ENCODE measurements around the gene ING2.

DNA sequence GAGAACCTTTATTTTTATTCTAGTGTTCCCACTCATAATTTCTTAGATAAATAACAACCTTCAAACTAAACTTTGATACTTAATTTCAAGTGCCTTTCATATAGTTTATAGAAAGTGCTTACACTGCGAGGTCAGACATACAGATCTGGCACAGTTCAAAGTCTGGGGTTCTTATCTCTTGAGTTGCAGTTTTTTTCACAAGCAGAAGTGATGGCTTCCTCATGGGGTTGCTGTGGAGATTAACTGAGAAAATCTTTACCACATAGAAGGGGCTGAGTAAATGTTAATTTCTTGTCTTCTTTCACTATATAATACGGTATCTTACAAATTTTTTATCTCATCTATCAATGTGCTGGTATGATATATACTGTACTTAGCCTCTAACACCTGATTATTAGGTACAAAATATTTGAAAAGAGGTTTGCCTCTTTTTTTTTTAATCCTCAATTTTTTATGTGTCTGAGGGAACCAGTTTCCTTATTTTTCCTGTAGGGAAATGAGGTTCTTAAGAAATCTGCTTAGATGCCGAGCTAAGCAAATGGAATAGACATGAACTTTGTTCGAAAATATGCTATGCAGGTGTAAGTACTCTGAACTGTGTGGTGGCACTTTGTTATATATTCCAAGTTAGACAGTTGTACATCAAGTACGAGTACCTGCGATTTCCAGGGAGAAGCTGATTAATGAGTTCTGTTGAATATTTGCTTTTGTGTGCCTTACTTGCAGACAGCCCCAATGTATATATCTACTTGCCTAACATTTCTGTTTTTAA is 3.3 kb downstream of the ING2 start:
- TF ChIP-seq EZH2 (optimal IDR thresholded peaks at IDR 0.05; ENCODE audit: low read depth, low read length) (no peak), EZH2phosphoT487 (IDR thresholded peaks at IDR 0.05; ENCODE audit: low read length) (no peak)
- TF ChIP-seq, protein P1, sequence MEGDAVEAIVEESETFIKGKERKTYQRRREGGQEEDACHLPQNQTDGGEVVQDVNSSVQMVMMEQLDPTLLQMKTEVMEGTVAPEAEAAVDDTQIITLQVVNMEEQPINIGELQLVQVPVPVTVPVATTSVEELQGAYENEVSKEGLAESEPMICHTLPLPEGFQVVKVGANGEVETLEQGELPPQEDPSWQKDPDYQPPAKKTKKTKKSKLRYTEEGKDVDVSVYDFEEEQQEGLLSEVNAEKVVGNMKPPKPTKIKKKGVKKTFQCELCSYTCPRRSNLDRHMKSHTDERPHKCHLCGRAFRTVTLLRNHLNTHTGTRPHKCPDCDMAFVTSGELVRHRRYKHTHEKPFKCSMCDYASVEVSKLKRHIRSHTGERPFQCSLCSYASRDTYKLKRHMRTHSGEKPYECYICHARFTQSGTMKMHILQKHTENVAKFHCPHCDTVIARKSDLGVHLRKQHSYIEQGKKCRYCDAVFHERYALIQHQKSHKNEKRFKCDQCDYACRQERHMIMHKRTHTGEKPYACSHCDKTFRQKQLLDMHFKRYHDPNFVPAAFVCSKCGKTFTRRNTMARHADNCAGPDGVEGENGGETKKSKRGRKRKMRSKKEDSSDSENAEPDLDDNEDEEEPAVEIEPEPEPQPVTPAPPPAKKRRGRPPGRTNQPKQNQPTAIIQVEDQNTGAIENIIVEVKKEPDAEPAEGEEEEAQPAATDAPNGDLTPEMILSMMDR (IDR thresholded peaks at IDR 0.05; ENCODE audit: low read length), result no peak
